SIG-M5 treated with dmso at 0.1 percent for 504 hours (cell line): ENCODE data around the gene VSIG10.

Source experiments
- DNase-seq: peaks from one replicate; lab custom pipeline; 2025; ENCODE audit not compliant: unreplicated experiment; lab: John Stamatoyannopoulos, UW

VSIG10 gene

DNA sequence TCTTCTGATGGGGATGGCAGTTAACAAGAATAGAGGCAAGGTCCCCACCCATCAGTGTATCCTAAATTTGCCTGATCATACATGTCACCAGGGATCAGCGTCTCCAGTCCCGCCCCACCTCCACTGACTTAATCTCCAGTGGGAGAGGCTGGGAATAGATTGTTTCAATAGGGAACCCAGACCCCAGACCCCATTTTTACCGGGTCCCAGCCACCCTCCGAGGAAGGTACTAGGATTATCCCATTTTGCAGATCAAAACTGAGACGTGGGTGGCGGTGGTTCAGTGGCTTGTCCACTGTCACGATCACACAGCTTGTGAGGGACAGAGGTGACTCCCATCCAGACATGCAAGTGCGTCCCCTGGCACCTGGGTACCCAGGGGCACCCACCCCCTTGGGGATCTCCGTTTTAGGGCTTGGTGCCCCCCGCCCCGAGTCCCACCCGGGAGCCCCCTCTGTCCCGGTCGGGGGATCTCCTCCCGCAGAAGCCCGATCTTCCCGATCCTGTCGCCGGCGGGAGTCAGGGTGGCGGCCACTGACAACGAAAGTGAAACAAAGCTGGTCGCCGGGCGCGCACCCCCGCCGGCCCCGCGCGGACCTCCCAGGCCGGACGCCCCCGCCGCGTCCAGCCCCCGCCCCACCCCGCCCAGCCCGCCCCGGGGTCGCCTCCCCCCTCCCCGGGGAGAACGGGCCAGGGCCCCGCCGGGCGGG lies 43.4 kb downstream of the VSIG10 start:
- no peak for DNase-seq

DNA sequence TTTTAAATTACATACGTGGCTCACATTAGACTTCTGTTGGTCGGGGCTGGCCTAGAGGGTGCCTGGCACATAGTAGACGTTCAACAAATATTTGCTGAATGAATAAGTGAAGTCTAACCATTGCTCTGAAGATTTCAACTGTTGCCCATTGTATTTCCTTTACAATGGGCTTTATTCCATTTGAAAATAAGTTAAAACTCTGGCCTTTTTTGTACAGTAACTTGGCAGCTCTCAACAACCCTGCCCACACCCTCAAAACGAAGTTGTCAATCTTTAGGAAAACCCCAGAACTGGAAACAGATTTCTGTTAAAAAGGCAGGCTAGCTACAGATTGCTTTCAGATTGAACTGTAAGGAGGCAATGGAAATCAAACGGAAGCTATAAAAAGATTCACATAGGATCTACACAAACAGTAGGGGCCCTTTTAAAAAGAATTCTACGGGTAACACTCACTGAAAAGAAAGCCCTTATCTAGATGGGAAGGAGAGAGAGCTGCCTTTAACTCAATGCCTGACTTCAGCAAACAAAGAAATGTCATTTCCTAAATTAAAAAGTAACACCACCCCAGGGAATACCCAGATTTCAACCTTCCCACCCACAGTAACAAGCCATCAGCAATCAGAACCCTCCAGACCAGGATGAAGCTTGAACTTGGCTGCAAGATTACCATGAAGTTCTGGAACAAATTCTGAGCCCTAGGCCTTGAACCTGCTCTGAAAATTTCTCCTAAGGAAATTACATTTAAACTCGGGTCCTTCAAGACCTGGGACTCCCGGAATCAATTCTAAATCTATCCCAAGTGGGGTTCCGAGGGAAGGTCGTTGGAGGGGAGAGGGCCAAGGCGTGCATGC lies 44.2 kb downstream of the VSIG10 start:
- DNase-seq: no peak

DNA sequence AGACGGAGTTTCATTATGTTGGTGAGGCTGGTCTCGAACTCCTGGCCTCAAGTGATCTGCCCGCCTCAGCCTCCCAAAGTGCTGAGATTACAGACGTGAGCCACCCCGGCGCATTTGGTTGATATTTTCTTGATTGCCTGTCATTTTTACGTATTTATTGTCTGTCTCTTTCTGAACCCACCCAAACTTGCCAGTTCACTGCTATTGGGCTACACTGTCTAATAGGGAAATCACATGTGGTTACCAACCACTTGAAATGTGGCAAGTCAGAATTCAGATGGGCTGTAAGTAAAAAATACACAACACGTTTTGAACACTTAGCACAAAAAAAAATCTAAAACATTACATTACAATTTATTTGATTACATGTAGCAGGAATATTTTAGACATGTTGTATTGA lies 44.9 kb downstream of the VSIG10 start:
- no peak for DNase-seq

DNA sequence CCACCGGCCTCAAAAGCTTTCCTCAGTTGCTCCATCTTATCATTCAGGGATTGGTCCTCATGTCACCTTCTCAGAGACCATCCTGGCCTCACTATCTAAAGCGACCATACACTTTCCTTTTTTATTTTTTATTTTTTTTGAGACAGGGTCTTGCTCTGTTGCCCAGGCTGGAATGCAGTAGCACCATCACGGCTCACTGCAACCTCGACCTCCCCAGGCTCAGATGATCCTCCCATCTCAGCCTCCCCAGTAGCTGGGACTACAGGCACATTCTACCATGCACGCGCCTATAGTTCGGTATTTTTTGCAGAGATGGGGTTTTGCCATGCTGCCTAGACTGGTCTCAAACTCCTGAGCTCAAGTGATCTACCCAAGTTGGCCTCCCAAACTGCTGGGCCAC lies 45.6 kb downstream of the VSIG10 start:
- DNase-seq: no peak

DNA sequence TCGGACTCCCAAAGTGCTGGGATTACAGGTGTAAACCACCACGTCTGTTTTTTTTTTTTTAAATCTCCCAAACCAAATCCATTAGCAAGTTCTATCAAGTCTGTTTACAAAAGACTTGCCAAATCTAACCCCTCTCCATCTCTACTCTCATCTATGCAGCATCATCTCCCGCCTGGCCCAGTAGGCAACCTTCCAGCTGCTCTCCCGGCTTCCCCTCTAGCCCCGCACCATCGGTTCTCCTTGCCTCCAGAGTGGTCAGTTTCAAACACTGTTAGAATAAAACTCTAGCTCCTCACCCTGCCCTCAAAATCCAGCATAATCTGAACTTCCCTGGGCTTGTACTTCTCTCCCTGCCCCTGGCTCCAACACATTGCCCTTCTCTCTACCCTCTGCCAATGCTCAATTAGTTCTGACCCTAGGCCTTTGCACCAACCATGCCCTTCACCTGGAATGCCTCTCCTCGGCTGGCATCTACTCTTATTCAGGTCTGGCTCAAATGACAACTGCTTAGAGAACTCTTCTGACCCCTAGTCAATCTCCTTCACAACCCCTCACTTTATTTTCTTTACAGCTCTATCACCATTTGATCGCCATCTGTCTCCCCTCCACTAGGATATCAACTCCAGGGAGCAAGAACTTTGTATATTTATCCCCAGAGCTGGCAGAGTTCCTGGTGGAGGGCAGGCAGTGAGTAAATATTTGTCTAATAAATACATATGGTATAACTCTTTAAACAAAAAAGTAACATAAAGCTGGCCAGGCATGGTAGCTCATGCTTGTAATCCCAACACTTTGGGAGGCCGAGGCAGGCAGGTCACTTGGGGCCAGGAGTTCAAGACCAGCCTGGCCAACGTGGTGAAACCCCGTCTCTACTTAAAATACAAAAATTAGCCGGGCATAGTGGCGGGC lies 47.7 kb downstream of the VSIG10 start:
- no peak for DNase-seq

DNA sequence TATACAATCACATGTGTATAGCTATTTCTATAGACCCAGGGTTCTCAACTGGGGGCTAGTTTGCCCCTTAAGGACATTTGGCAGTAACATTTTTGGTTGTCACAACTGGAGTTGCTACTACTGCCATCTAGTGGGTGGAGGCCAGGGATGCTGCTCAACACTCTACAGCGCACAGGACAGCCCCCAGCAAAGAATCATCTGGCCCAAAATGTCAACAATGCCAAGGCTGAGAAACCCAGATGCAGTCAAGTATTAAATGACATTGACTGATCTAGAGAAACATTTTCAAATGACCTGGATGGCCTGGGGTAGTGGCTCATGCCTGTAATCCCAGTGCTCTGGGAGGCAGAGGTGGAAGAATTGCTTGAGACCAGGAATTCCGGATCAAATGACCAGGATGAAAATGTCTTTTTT lies 48.7 kb downstream of the VSIG10 start:
- peak; percentile 69 for DNase-seq

DNA sequence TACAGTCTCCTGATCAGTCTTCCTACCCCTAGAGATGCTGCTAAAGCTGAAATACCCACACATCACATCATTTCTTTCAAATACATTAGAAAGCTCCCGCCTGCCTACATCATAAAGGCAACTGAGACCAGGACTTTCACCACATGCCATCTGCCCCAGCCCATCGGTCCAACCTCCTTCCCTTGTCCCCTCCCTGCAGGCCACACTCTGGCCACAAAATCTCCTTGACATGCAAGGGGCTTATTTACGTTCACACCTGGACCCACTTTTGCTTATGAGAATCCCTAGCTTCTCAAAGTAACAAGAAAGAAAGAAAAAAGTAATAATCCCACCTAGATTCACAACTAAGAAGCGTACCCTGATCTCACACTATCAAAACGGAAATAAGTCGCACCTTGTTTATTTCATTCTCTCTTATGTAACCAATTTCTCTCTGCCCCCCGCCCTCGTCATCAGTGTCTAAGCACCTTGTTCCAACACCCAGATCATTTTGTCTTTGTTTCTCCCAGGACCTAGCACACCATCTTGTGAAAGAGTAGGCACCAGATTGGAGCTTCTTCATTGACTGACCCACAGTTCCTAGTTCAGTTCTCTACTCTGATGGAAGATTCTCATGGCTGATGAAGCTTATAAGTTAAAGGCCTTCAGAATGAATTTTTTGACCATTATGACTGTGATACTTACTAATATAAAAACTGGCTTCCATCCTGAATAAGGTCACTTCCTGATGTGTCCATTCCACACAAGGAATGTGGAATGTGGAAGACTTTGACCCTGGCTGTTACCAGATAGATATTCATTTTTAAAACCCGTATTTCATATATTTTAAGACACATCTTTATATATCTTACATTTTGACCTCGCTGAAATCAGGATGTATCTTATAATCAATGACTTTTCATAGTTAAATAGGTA lies 50.5 kb downstream of the VSIG10 start:
- no peak for DNase-seq

DNA sequence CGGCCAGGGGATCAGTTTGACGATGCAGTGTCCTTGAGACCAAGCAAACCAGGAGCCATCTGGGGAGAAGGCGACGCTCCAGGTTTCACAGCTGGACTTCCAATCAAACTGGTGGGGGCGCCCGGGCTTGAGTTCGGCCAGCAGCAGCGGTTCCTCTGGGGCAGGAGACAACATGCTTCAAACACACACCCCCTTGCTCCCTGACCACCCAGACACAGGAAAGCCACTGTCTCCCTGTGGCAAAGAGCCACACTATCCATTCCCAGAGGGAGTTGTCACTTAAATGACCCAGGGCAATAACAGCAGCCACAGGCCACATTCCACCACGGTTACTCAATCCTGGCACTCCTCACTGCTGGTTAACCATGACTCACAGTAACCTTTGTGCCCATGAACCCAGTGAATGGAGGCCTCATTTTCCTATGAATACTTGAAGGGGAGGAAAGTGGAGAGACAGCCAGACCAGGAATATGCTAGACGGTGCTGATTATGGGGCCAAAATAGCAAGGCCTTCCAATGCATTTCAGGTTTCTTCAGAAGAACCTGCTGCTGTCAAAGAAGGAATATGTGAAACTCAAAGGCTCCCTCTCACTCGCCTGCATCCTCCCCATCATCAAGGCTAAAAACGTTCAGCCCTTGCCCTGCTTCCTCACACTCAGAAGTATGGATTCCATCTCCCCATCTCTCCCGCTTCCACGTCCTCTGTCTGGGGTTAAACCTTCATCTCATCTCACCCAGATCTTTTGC lies 51.3 kb downstream of the VSIG10 start:
- DNase-seq: peak; percentile 58

DNA sequence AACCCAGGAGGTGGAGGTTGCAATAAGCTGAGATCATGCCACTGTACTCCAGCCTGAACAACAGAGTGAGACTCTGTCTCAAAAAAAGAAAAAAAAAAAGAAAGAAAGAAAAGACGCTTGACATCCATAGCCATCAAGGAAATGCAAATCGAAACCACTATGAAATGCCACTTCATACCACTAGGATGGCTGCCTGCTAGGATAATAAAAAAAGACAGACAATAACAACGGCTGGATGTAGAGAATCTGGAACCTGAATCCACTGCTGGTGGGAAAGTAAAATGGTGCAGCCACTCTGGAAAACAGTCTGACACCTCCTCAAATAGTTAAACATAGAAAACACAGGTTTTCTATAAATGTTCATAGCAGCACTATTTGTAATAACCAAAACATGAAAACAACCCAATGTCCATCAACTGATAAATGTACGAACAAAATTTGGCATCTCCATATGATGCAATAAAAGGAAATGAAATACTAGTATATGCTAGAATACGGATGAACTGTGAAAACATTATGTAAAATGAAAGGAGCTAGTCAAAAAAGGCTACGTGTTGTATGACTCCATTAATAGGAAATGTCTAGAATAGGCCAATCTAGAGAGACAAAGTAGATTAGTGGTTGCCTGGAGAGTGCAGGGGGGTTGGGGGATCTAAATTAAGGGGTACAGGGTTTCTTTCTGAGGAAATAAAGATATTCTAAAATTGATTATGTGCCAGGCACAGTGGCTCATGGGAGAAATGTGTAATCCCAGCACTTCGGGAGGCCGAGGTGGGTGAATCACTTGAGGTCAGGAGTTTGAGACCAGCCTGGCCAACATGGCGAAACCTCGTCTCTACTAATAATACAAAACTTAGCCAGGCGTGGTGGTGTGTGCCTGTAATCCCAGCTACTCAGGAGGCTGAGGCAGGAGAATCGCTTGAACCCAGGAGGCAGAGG lies 52.6 kb downstream of the VSIG10 start:
- DNase-seq: no peak

DNA sequence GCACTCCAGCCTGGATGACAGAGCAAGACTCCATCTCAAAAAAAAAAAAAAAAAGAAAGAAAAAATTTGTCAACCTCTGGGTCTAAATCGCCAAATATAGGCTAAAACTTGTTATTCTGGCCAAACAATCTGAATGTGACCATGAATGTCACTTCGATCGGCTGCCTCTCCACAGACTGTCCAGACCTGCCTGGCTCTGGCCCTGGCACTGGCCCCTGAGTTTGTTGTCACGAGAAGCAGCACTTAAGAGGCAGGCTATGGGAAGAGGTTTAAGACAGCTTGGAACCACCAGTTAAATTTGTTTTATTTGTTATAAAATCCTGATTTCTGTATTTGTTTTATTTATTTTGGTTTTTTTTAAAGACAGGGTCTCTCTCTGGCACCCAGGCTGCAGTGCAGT lies 57.4 kb downstream of the VSIG10 start:
- no peak for DNase-seq

DNA sequence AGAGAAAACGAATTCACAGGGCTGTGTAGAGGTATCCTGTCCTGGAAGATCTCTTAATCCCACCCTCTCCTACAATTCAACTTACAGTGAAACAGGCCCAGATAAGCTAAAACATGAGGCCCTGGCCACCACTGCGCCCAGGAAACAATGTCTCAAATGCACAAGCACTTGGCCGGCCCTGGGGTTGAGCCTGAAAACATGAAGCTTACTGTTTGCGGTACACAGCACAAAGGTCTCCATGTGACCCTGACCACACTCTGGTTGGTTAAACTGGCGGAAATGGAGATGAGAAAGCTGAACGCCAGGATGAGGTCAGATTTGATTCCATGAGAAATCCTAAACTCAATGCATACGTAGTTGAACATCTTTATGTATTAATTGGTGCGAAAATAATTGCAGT lies 59.2 kb downstream of the VSIG10 start:
- DNase-seq: no peak

DNA sequence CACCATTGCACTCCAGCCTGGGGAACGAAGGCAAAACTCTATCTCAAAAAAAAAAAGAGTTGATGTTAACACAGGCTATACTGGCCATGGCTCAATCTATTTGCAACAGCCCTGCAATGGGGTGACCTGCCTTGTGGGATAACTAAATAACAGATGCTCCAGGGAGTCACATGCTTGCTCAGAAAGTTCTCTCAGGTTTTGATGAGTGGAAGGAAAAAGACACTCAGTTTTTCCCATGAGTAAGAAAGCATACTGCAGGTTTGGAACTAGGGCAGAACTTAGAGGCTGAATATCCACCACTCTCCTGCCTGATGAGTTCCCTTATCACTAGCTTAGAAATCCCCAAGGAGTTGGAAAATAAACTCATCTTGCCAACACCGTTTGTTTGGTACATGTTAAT lies 59.7 kb downstream of the VSIG10 start:
- DNase-seq: no peak

DNA sequence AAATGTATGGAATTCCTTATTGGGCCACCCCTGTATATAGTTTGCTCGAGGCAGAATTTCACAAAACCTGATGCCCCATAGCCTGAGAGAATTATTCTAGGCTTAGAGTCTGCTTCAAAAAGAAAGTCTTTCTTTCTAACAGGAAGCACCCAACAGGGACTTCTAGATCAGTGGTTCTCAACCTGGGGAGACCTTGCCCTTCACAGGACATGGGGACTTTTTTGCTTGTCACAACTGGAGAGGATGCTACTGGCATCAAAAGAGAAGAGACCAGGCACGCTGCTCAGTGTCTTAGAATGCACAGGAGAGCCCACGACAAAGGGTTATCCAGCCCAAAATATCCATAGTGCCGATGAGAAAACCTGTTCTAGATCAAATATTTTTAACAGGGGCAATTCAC lies 61.7 kb downstream of the VSIG10 start:
- DNase-seq: no peak

DNA sequence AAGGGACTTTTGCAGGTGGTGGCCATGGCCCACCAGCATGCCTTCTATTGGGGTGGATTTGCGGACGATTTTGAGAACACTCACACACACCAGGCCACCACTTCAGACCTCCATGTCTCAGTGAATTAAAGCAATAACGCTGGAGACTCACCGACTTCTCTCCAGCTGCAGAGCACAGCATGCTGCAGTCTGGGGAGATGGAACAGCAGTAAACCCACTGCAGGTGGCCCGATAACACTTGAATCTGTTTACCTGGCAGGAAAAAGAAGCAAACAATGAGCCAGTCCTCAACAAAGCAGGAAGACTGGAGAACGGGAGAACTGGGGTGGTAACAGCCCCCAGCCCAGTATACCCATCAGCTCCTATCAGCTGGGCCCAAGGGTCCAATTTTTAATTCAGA lies 65.7 kb downstream of the VSIG10 start:
- DNase-seq: no peak

DNA sequence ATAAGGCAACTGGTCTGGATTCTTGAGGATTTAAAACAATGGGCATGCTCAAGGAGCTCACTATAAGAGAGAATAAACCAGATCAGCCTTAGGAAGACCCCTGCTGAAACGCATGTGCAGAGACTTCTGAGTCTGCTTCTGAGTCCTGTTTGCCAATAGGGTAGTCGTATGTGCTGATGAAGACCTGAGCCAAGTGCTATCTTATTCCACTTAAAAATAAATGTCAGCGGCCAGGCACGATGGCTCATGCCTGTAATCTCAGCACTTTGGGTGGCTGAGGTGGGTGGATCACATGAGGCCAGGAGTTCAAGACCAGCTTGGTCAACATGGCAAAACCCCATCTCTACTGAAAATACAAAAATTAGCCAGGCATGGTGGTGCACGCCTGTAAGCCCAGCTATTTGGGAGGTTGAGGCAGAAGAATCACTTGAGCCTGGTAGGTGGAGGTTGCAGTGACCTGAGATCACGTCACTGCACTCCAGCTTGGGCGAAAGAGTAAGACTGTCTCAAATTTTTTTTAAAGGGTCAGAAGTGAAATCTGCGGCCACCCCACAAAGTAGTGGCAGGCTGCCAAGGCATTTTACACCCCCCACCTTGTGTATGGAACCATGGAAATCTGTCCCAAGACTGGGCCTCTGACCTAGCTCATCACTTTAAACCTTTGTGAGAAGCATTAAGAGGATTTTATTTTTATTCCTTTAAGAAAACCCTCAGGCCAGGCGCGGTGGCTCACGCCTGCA lies 67.0 kb downstream of the VSIG10 start:
- DNase-seq: no peak

DNA sequence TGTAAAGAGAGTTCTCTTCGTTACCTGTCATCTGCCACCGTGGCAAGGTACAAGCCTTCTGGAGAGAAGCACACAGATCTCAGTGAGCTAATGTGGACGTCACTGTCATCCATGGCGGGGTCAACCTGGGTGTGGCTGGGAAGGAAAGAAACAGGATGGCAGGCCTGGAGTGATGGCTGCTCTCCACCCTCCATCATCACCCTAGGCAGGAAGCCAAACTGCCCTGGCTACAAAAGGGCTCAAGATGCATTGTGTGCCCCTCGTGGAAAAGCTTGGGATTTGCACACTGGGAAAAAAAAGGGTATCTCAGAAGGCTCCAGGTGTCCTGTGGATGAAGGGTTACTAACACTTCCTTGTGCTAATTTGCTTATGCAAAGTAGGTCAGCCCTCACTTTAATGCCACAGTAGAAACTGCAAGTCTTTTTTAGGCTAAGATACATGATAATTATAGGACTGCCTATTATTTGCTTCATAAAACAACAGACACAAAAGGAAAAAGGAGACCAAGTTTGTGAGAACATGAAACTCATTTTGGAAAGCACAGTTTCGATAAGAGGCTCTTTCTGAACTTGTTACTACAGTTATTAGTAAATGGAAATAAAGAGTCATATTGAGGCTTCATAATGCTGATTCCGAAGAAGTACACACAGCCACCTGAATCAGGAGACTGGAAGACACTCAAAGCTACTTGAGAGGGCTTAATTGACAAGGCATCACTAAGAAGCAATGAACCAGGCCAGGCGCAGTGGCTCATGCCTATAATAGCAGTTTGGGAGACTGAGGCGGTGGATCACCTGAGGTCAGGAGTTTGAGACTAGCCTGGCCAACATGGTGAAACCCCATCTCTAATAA lies 68.4 kb downstream of the VSIG10 start:
- DNase-seq: no peak
